HG02870 (cell line): ENCODE data around the gene CCSER1.
"Not testable (repeated sequence)": the region's sequence is repeated elsewhere in the genome, so short reads cannot be mapped to it uniquely, and the experiment has no call there.

Experiments used
- ATAC-seq: cut with Tn5 transposase; IDR thresholded peaks from one replicate; pipeline ENCODE4 v1.9.1; 2021; ENCODE audit warnings: mild to moderate bottlenecking, moderate library complexity; ENCODE audit not compliant: unreplicated experiment

CCSER1 gene

GRCh38 chr4:90889171-90889570 lies 762.0 kb downstream of the CCSER1 start:
- ATAC-seq: no peak

GRCh38 chr4:90903413-90903812 lies 776.2 kb downstream of the CCSER1 start:
- ATAC-seq: not testable (repeated sequence)

- no peak for ATAC-seq
Measured at GRCh38 chr4:90904021-90904420, 776.8 kb downstream of the CCSER1 start.

- no peak for ATAC-seq
Measured at GRCh38 chr4:90906239-90906638, 779.0 kb downstream of the CCSER1 start.

GRCh38 chr4:90911724-90912434 lies 784.7 kb downstream of the CCSER1 start:
- ATAC-seq: not testable (repeated sequence)

GRCh38 chr4:90922174-90922573 lies 795.0 kb downstream of the CCSER1 start:
- ATAC-seq: no peak

GRCh38 chr4:90926957-90927356 lies 799.8 kb downstream of the CCSER1 start:
- ATAC-seq: no peak

GRCh38 chr4:90943311-90943710 lies 816.1 kb downstream of the CCSER1 start:
- no peak for ATAC-seq

- ATAC-seq: no peak
Measured at GRCh38 chr4:90946945-90947344, 819.8 kb downstream of the CCSER1 start.

- no peak for ATAC-seq
Measured at GRCh38 chr4:90950385-90950841, 823.2 kb downstream of the CCSER1 start.

- ATAC-seq: no peak
Measured at GRCh38 chr4:90951037-90951436, 823.8 kb downstream of the CCSER1 start.

GRCh38 chr4:90958256-90958895 lies 831.2 kb downstream of the CCSER1 start:
- no peak for ATAC-seq

GRCh38 chr4:90960433-90960832 lies 833.2 kb downstream of the CCSER1 start:
- ATAC-seq: no peak

GRCh38 chr4:90960840-90961239 lies 833.6 kb downstream of the CCSER1 start:
- ATAC-seq: no peak

GRCh38 chr4:90970021-90970420 lies 842.8 kb downstream of the CCSER1 start:
- no peak for ATAC-seq

GRCh38 chr4:90977726-90978125 lies 850.5 kb downstream of the CCSER1 start:
- ATAC-seq: no peak

- ATAC-seq: no peak
Measured at GRCh38 chr4:90979556-90979955, 852.4 kb downstream of the CCSER1 start.

- no peak for ATAC-seq
Measured at GRCh38 chr4:90982813-90983212, 855.6 kb downstream of the CCSER1 start.

- no peak for ATAC-seq
Measured at GRCh38 chr4:90990284-90990683, 863.1 kb downstream of the CCSER1 start.

GRCh38 chr4:90992213-90992612 lies 865.0 kb downstream of the CCSER1 start:
- ATAC-seq: no peak

GRCh38 chr4:90994851-90995574 lies 867.8 kb downstream of the CCSER1 start:
- no peak for ATAC-seq

- no peak for ATAC-seq
Measured at GRCh38 chr4:90995996-90996395, 868.8 kb downstream of the CCSER1 start.
